ENCODE measurements around the gene RAB11FIP3. TPM values are rescaled to one million over a fixed set of nuclear protein-coding genes. Genes with fewer than 3 reads are reported as not detected.
"Not testable (repeated sequence)": the region's sequence is repeated elsewhere in the genome, so short reads cannot be mapped to it uniquely, and the experiment has no call there.

RAB11FIP3 gene
- total and polyA plus RNA-seq, 2 donors, result 16.8 to 57.0 TPM

GRCh38 chr16:400061-400591 is 25.3 kb upstream of the RAB11FIP3 start:
- H3K4me1 ChIP-seq (ENCODE audit: insufficient read depth), result no peaks in the 10 kb centered on the region
- no peaks in the 10 kb centered on the region for H3K36me3 ChIP-seq (ENCODE audit: insufficient read depth)
- H3K27ac ChIP-seq (ENCODE audit: low read depth), result no peak overlapping the region
- no peak overlapping the region for H3K4me3 ChIP-seq (ENCODE audit: low read depth, low read length)
- no peak for DNase-seq (ENCODE audit: extremely low spot score)
- 67% methylated on average over 10 of the region's 10 CpGs for WGBS

- peak within 1 kb of the TSS; percentile 93 for H3K27ac ChIP-seq (ENCODE audit: low read depth)
- no peaks in the 10 kb centered on the region for H3K4me1 ChIP-seq (ENCODE audit: insufficient read depth)
- DNase-seq (ENCODE audit: extremely low spot score), result peak; percentile 79
- peak within 1 kb of the TSS; percentile 68 for H3K4me3 ChIP-seq (ENCODE audit: low read depth, low read length)
- H3K36me3 ChIP-seq (ENCODE audit: insufficient read depth), result no peaks in the 10 kb centered on the region
- under 1% methylated on average over 90 of the region's 91 CpGs for WGBS
Measured at GRCh38 chr16:401468-402348, 23.7 kb upstream of the RAB11FIP3 start, which contains the start of gene DECR2. Gene DECR2 (plus strand): TSS chr16:401885. CDS start chr16:401964, 79 bp downstream.

- no peak for DNase-seq (ENCODE audit: extremely low spot score)
- 91% methylated on average over 12 of the region's 12 CpGs for WGBS
- Histone ChIP-seq H3K4me1 (ENCODE audit: insufficient read depth) (no peaks in the 10 kb centered on the region), H3K36me3 (ENCODE audit: insufficient read depth) (no peaks in the 10 kb centered on the region), H3K27ac (ENCODE audit: low read depth) (no peak overlapping the region), H3K4me3 (ENCODE audit: low read depth, low read length) (no peak overlapping the region)
Measured at GRCh38 chr16:404971-405486, 20.4 kb upstream of the RAB11FIP3 start.

GRCh38 chr16:405548-406506 is 19.6 kb upstream of the RAB11FIP3 start:
- WGBS, result 89% methylated on average over 27 of the region's 27 CpGs
- no peak for DNase-seq (ENCODE audit: extremely low spot score)
- H3K36me3 ChIP-seq (ENCODE audit: insufficient read depth), result no peaks in the 10 kb centered on the region

GRCh38 chr16:407253-407652 is 18.2 kb upstream of the RAB11FIP3 start:
- Histone ChIP-seq H3K4me3 (ENCODE audit: low read depth, low read length) (no peak overlapping the region), H3K4me1 (ENCODE audit: insufficient read depth) (no peaks in the 10 kb centered on the region), H3K27ac (ENCODE audit: low read depth) (no peak overlapping the region), H3K36me3 (ENCODE audit: insufficient read depth) (no peaks in the 10 kb centered on the region)
- WGBS, result 85% methylated on average over 16 of the region's 16 CpGs
- no peak for DNase-seq (ENCODE audit: extremely low spot score)

More at GRCh38 chr16:405548-406506, 19.6 kb upstream of the RAB11FIP3 start:
- Histone ChIP-seq H3K4me3 (ENCODE audit: low read depth, low read length) (no peak overlapping the region), H3K4me1 (ENCODE audit: insufficient read depth) (no peaks in the 10 kb centered on the region), H3K27ac (ENCODE audit: low read depth) (no peak overlapping the region)

- H3K36me3 ChIP-seq (ENCODE audit: insufficient read depth), result no peaks in the 10 kb centered on the region
- no peak for DNase-seq (ENCODE audit: extremely low spot score)
- H3K4me1 ChIP-seq (ENCODE audit: insufficient read depth), result no peaks in the 10 kb centered on the region
- H3K4me3 ChIP-seq (ENCODE audit: low read depth, low read length), result no peak overlapping the region
- 92% methylated on average over 36 of the region's 36 CpGs for WGBS
- H3K27ac ChIP-seq (ENCODE audit: low read depth), result no peak overlapping the region
Measured at GRCh38 chr16:410516-411178, 14.8 kb upstream of the RAB11FIP3 start.

GRCh38 chr16:411576-412265 is 13.7 kb upstream of the RAB11FIP3 start:
- WGBS, result 95% methylated on average over 26 of the region's 26 CpGs
- Histone ChIP-seq H3K4me3 (ENCODE audit: low read depth, low read length) (no peak overlapping the region), H3K27ac (ENCODE audit: low read depth) (no peak overlapping the region), H3K4me1 (ENCODE audit: insufficient read depth) (no peaks in the 10 kb centered on the region), H3K36me3 (ENCODE audit: insufficient read depth) (no peaks in the 10 kb centered on the region)
- no peak for DNase-seq (ENCODE audit: extremely low spot score)

- WGBS, result 86% methylated on average over 21 of the region's 21 CpGs
- Histone ChIP-seq H3K36me3 (ENCODE audit: insufficient read depth) (no peaks in the 10 kb centered on the region), H3K27ac (ENCODE audit: low read depth) (no peak overlapping the region), H3K4me1 (ENCODE audit: insufficient read depth) (no peaks in the 10 kb centered on the region), H3K4me3 (ENCODE audit: low read depth, low read length) (no peak overlapping the region)
- DNase-seq (ENCODE audit: extremely low spot score), result no peak
Measured at GRCh38 chr16:414395-415169, 10.9 kb upstream of the RAB11FIP3 start.

GRCh38 chr16:415170-415498 is 10.3 kb upstream of the RAB11FIP3 start:
- not testable (repeated sequence) for H3K4me3 ChIP-seq (ENCODE audit: low read depth, low read length)
- WGBS, result over 99% methylated on average over 3 of the region's 3 CpGs

GRCh38 chr16:422179-422578 is 3.3 kb upstream of the RAB11FIP3 start:
- not testable (repeated sequence) for H3K4me1 ChIP-seq (ENCODE audit: insufficient read depth); H3K36me3 ChIP-seq (ENCODE audit: insufficient read depth); DNase-seq (ENCODE audit: extremely low spot score); H3K27ac ChIP-seq (ENCODE audit: low read depth); H3K4me3 ChIP-seq (ENCODE audit: low read depth, low read length)
- WGBS, result 95% methylated on average over 13 of the region's 13 CpGs

More at GRCh38 chr16:415170-415498, 10.3 kb upstream of the RAB11FIP3 start:
- DNase-seq (ENCODE audit: extremely low spot score); H3K27ac ChIP-seq (ENCODE audit: low read depth); H3K36me3 ChIP-seq (ENCODE audit: insufficient read depth); H3K4me1 ChIP-seq (ENCODE audit: insufficient read depth): not testable (repeated sequence)

- no peak for DNase-seq (ENCODE audit: extremely low spot score)
- WGBS, result 25% methylated on average over 20 of the region's 20 CpGs
- Histone ChIP-seq H3K36me3 (ENCODE audit: insufficient read depth) (no peaks in the 10 kb centered on the region), H3K4me3 (ENCODE audit: low read depth, low read length) (peak overlapping the region; percentile 92), H3K4me1 (ENCODE audit: insufficient read depth) (peaks cover 4% of the 10 kb centered on the region), H3K27ac (ENCODE audit: low read depth) (peak overlapping the region; percentile 44)
Measured at GRCh38 chr16:424033-424622, 1.3 kb upstream of the RAB11FIP3 start.

Measured in urinary bladder (tissue), 4 donors.